Measurements from ENCODE around the gene KBTBD13. TPM values are rescaled to one million over a fixed set of nuclear protein-coding genes. Genes with fewer than 3 reads are reported as not detected.

KBTBD13 gene
- total and polyA plus RNA-seq, 2 experiments from 2014 or later: not detected

DNA sequence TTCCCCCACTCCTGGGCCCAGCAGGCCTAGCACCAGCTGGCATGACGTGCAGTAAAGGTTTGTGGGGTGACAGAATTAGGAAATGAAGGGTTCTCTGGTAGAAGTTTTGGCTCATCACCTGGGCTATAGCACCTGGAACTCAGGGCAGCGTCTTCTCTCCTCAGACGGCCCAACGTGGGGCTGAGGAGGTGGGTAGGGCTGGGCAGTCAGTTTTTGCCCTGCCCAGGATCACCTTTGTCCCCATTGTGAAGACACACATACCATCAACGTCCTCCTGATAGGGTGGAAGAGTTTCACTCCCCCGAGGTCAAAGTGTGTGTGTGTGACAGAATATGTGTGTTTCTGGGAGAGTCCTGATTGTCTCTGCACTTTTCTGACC lies 12.1 kb downstream of the KBTBD13 start (continued):
- no peak for TF ChIP-seq ZNF462 (CRISPR knock-in tag; IDR thresholded peaks at IDR 0.05)
- TF ChIP-seq, protein P1, sequence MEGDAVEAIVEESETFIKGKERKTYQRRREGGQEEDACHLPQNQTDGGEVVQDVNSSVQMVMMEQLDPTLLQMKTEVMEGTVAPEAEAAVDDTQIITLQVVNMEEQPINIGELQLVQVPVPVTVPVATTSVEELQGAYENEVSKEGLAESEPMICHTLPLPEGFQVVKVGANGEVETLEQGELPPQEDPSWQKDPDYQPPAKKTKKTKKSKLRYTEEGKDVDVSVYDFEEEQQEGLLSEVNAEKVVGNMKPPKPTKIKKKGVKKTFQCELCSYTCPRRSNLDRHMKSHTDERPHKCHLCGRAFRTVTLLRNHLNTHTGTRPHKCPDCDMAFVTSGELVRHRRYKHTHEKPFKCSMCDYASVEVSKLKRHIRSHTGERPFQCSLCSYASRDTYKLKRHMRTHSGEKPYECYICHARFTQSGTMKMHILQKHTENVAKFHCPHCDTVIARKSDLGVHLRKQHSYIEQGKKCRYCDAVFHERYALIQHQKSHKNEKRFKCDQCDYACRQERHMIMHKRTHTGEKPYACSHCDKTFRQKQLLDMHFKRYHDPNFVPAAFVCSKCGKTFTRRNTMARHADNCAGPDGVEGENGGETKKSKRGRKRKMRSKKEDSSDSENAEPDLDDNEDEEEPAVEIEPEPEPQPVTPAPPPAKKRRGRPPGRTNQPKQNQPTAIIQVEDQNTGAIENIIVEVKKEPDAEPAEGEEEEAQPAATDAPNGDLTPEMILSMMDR (conservative IDR thresholded peaks at IDR 0.05; ENCODE audit: low read depth in 2 of 2): no peak

DNA sequence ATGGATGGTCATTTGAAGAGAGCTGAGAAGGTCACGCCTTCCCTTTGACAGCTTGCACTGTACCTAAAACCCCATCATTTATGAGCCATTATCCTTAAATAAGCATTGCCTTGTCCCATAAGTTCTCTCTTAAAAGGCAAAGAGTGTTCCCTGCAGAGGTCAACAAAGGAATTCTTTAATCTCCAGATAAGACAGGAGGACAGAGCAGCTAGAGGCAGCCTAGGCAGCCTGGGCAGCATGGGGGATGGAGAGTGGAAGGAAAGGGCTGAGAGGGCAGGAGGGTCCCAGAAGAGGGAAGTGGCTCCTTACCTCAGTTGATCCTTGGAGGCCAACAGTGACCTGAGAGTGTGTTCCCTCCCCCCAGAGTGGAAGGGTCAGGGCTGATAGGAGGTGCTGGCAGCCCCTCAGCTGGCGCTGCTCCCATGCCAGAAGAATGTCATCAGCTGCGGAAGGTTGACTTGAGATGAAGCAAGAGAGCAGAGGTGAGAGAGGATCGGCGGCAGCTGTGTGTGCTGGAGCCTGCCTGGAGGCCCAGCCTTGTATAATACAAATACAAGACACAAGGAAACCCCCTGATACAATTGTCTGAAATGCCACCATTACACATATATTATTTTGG lies 12.8 kb downstream of the KBTBD13 start:
- H3K9me3 Mint-ChIP-seq: no peaks in the 10 kb centered on the region
- H3K79me2 ChIP-seq (replicated peaks; ENCODE audit: insufficient read depth): no peaks in the 10 kb centered on the region
- DNase-seq (ENCODE audit: low spot score) (no peak), ATAC-seq (no peak)
- no peak overlapping the region for H3K4me3 Mint-ChIP-seq
- peaks cover 35% of the 10 kb centered on the region for H3K4me1 Mint-ChIP-seq
- 0 out of 2 replicates have a peak, but pooled peaks cover 3% of the 10 kb centered on the region for H3F3A ChIP-seq (replicated peaks; ENCODE audit: low read depth)
- peaks cover 15% of the 10 kb centered on the region for H3K4me1 ChIP-seq (ENCODE audit: insufficient read depth)
- no peak overlapping the region for H3K4me3 ChIP-seq
- H3K36me3 ChIP-seq (ENCODE audit: insufficient read depth): no peaks in the 10 kb centered on the region
- no peak overlapping the region for H2AFZ ChIP-seq
- H3K9me2 ChIP-seq (ENCODE audit: insufficient read depth): no peaks in the 10 kb centered on the region
- no peak overlapping the region for H3K4me2 ChIP-seq
- H3K36me3 Mint-ChIP-seq (ENCODE audit: low read depth): no peaks in the 10 kb centered on the region
- no peaks in the 10 kb centered on the region for H4K20me1 ChIP-seq (replicated peaks; ENCODE audit: insufficient read depth)
- H3K27me3 Mint-ChIP-seq (ENCODE audit: insufficient read depth, low read depth, poor library complexity): peaks cover 13% of the 10 kb centered on the region
- TF ChIP-seq STAT1 (IDR thresholded peaks at IDR 0.05; ENCODE audit: unreplicated experiment) (no peak), JUNB (IDR thresholded peaks at IDR 0.05; ENCODE audit: unreplicated experiment) (no peak)
- no peaks in the 10 kb centered on the region for H3K27me3 ChIP-seq (ENCODE audit: insufficient read depth)
- no peak overlapping the region for H3K27ac Mint-ChIP-seq
- H3K27ac ChIP-seq (ENCODE audit: low read depth): no peak overlapping the region
